GM21825 (cell line): ENCODE measurements around the gene SLC35C1.

Experiments
- ATAC-seq: cut with Tn5 transposase; IDR thresholded peaks from one replicate; pipeline ENCODE4 v1.9.1; 2021; ENCODE audit warnings: mild to moderate bottlenecking, moderate library complexity; ENCODE audit not compliant: unreplicated experiment

Gene SLC35C1

DNA sequence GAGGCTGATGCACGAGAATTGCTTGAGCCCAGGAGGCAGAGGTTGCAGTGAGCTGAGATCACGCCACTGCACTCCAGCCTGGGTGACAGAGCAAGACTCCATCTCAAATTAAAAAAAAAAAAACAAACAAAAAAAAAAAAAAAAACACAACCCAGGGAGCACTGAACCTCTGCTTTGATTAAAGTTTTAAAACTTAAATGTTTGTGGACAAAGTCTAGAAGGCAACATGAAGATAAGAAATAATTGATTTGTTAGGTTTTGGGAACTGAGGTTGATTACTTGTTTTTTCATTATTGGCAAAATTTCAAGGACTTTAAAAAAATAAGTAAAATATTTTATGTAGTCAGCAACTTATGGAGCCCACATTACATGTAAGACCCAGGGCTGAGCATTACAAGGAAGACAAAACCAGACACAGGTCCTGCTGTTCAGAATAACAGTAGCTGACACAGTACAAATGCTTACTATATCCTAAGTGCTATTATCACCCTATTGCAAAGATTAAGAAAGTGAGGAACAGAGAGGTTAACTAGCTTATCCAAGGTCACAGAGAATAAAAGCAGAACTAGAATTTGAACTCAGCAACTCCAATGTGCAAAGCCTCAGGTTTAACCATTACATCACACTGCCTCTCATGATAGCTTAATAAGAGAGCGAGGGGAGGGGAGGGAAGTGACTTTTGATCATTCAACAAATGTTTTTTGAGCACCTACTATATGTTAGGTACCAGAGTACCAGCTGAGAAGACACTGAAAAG, 40.1 kb downstream of the SLC35C1 start:
- ATAC-seq: no peak

DNA sequence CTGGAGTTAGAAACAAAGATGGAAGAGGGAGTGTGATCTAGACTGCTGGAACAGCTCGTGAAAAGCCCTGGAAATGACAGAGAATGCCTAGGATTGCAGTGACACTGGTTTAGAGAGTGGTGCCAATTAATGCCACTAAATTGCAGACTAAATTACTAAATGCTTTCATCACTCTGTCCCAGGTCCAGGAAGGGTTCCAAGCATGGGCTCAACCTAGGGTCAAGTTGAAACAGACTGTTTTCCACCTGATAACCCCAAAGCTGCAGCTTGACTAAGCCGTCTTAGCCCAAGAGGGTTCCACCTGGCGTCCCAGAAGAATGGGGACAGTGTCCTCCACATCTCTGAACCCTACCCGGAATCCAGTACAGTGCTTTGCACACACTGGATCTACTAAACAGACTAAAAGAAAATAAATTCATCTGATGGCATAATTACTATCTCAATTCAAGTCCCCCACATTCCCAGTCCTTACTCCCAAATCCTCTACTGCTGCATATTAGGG, 41.3 kb downstream of the SLC35C1 start:
- ATAC-seq: no peak

GRCh38 chr11:45846974-45847910, 42.3 kb downstream of the SLC35C1 start, which contains the start of gene CRY2:
TSS of gene CRY2 (plus strand) at chr11:45847475. CDS start at chr11:45847491, 16 bp downstream.
- ATAC-seq: peak; percentile 90

DNA sequence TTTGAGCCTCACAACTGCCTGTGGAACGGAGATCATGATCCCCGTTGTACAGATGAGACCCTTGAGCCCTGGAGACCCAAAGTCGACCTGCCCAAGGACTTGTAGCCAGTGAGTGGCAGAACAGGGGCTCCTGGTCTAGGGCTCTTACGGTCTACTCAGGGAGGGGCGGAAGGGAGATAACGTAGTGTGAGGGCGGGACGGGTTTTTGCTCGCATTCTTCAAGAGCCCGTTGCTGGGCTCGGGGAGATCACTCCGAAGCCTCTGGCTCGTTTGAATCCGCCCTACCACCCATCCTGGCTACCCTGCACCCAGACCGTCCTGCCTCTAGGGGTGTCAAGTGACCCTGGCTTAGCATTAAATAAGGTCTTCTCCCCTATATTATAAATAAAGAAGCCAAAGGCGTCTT, 43.0 kb downstream of the SLC35C1 start:
- peak; percentile 13 for ATAC-seq

DNA sequence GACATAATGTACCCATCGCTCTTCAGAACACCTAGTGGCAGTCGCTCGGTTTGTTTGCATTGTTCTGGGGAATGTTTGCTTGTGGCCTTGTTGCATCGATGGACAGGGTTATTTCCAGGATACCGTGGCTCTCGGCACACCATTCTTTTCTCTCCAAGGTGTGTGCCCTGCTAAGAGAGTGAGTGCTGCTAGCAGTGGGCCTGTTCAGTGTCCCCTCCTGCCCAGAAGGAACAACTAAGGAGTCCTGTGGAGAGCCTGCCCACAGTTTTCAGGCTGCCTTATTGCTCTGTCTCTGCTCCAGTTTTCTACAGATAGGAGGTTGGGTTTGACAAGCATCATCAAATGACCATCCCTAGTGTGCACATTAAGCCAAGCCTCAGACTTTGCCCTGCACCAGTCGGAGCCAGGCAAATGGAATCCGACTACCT, 43.7 kb downstream of the SLC35C1 start:
- ATAC-seq: no peak

- ATAC-seq: no peak
Observed at GRCh38 chr11:45850446-45850845, 45.5 kb downstream of the SLC35C1 start.

- ATAC-seq: no peak
Observed at GRCh38 chr11:45851228-45851627, 46.3 kb downstream of the SLC35C1 start.

GRCh38 chr11:45852018-45852711, 47.2 kb downstream of the SLC35C1 start:
- ATAC-seq: peak; percentile 12

DNA sequence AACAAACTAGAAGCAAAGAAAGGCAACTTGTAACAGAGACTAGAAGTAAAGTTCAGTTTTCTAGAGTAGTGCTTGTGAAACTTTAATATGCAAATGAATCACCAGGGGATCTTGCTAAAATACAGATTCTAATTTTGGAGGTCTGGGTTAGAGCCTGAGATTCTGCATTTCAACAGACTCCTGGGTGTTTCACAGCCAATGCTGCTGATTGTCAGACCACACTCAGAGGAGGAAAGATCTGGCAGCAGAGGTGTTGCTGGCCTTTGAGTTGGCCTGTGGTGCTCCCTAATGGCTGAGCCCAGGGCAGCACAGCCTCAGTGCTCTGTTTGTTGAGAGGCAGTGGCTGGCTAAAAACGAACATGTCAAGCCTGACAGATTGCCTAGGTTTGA, 47.8 kb downstream of the SLC35C1 start:
- peak; percentile 51 for ATAC-seq

- ATAC-seq: no peak
Observed at GRCh38 chr11:45853332-45854219, 48.6 kb downstream of the SLC35C1 start.

DNA sequence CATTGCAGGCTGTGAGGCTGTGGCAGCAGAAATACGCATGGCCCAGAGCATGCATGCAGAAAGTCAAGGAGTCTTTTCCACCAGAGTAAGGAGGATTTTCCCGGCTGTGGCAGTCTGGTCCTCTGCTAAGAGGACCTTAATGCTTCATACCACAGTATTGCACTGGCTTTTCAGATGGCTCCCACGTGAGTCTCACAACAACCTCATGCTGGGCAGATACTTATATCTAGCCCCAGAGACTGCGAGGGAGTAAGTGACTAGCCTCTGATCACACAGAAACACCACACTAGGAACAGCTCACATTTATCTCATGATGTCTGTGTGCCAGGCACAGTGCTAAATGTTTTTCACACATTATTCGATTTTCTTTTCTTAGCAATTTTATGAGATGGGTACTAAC, 50.4 kb downstream of the SLC35C1 start:
- ATAC-seq: no peak

GRCh38 chr11:45856044-45856468, 51.1 kb downstream of the SLC35C1 start:
- no peak for ATAC-seq

GRCh38 chr11:45857961-45858474, 53.1 kb downstream of the SLC35C1 start:
- ATAC-seq: no peak

DNA sequence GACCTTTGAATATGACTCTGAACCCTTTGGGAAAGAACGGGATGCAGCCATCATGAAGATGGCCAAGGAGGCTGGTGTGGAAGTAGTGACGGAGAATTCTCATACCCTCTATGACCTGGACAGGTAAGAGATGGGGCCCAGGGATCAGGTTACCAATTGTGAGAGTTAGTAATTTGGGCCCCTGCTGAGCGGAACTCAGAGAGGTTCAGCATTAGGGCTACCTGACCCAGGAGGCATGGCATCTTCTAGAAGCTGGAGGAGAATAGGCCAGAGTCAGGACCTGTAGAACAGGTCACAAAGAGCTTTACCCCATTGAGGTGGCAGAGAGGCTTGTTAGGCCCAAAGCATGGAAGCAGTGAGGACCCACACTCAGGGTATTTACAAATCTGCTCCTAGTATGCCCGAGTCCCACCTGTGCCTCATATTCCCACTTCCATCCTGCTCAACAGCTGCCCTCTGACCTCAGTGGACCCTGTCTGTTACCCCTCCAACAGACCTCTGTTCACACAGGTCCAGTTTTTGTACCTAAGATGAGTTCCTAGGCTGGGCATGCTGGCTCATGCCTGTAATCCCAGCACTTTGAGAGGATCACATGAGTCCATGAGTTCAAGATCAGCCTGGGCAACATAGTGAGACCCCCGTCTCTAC, 53.9 kb downstream of the SLC35C1 start:
- ATAC-seq: no peak

DNA sequence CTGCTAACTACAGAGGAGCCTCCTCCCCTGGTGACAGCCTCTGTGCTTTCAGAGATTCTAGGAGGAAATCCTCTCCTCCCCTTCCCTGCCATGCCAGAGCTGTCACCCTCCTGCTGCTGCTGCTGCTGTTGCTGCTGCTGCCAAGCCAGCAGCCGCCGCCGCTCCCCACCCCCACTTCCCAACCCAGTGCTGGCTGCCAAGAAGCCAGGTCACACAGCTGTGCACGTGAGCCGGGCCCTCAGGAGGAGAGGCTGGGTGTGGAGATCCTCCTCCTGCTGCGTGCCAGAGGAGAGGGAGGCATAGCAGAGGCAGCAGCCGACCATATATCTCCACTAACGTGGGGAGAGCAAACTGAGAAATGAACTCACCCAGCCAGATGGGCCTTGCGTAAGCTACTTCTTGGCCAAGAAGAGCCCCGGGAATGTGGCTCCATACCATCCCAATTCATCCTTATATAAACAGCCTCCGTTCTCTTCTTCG, 54.8 kb downstream of the SLC35C1 start:
- no peak for ATAC-seq

DNA sequence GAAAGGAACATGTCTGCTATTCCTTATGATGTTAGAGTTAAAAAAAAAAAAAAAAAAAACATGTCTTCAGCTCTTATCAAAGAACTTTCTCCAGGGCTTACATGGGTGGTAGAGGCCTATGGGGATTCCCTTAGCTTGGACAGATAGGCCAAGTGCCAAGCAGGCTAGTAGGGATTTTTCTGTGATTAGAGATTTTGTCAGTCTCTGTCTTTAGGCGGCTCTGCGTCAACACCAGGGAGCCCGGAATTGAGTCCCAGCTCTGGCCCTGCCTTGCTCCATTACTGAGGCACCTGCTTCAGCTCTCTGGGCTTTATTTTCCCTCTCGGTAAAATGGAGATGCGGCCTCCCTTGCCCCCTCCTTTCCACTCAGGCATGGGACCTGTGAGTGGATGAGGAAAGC, 55.4 kb downstream of the SLC35C1 start:
- ATAC-seq: no peak

- ATAC-seq: no peak
Observed at GRCh38 chr11:45860764-45861510, 56.0 kb downstream of the SLC35C1 start.
